HepG2 (cell line): Measurements from ENCODE around the gene TANC2. TPM values are rescaled to one million over a fixed set of nuclear protein-coding genes. Genes with fewer than 3 reads are reported as not detected.

Experiments
- ATAC-seq: fragments of 200-7000 bp; cut with Tn5 transposase; 3 replicates; pipeline ENCODE4 v1.9.1; 2020; ENCODE audit warnings: mild to moderate bottlenecking, moderate library complexity
- BruUV-seq: library from RNA; stranded (reverse); fragments of 400-500 nt; replicated peaks from 2 replicates; lab custom pipeline; 2021; lab: Mats Ljungman, UMichigan
- CTCF ChIA-PET: fragments of 300-600 bp; formaldehyde crosslinking; extraction: SDS; loops from one replicate; lab custom pipeline; 2021; ENCODE audit warnings: low total read pairs, inconsistent platforms, low intra/inter-chr PET ratio; lab: Yijun Ruan, JAX
- POLR2A ChIA-PET: fragments of 350-600 bp; sonication (Branson Sonifier 250); formaldehyde crosslinking; loops from one replicate; lab custom pipeline; 2020; ENCODE audit warnings: antibody characterized with exemption, inconsistent platforms; lab: Yijun Ruan, JAX
- DNase-seq: peaks from one replicate; pipeline ENCODE4 v3.0.0-alpha.2; 2015; ENCODE audit warnings: low spot score
- FAIRE-seq: peaks from 3 replicates; lab custom pipeline; 2011; peaks lifted over from hg19 to GRCh38; lab: Jason Lieb, UNC
- H2AFZ ChIP-seq: one replicate; pipeline ENCODE4 v1.6.1; 2011; ENCODE audit warnings: low read length, inconsistent platforms
- H3K27ac ChIP-seq: fragments of 300-600 bp; 3 replicates; pipeline ENCODE4 v1.8.0; 2011; ENCODE audit warnings: mixed run types, mild to moderate bottlenecking, mixed read lengths, low read length, inconsistent platforms; ENCODE audit not compliant: insufficient read depth; ENCODE audit errors: extremely low read length
- H3K27me3 ChIP-seq, 2 experiments: fragments of 200-600 bp in 1 of 2; 2 replicates in 1 of 2; 3 replicates in 1 of 2; pipeline versions ENCODE4 v1.6.0 to v1.8.0; 2011; ENCODE audit warnings: low read length in 2 of 2, mild to moderate bottlenecking in 2 of 2, moderate library complexity in 2 of 2, inconsistent platforms in 1 of 2; ENCODE audit not compliant: insufficient read depth in 2 of 2, control insufficient read depth in 1 of 2
- H3K36me3 ChIP-seq, 2 experiments: fragments of 200-600 bp in 1 of 2; replicated peaks in 1 of 2; 2 replicates in 1 of 2; 3 replicates in 1 of 2; pipeline versions ENCODE4 v1.5.1 to v1.8.0; 2011; ENCODE audit warnings: low read length in 2 of 2, inconsistent platforms in 1 of 2; ENCODE audit not compliant: insufficient read depth in 2 of 2, control insufficient read depth in 1 of 2
- H3K4me1 ChIP-seq: 2 replicates; pipeline ENCODE4 v1.5.1; 2012; ENCODE audit warnings: low read length, inconsistent platforms; ENCODE audit not compliant: insufficient read depth
- H3K4me2 ChIP-seq: 2 replicates; pipeline ENCODE4 v1.6.0; 2011; ENCODE audit warnings: low read depth, low read length, inconsistent platforms
- H3K4me3 ChIP-seq, 3 experiments: fragments of 200-600 bp in 1 of 3; sonication (generic), shearing (Covaris generic) in 1 of 3; replicated peaks in 1 of 3; 2 replicates each; pipeline ENCODE4 v1.5.1; 2011 to 2016; ENCODE audit warnings: low read length in 3 of 3, inconsistent platforms in 2 of 3, low read depth in 2 of 3, mild to moderate bottlenecking in 2 of 3, control low read depth in 1 of 3, mixed read lengths in 1 of 3; ENCODE audit not compliant: insufficient read depth in 1 of 3
- H3K79me2 ChIP-seq: one replicate; pipeline ENCODE4 v1.6.1; 2011; ENCODE audit warnings: low read length, inconsistent platforms; ENCODE audit not compliant: insufficient read depth
- H3K9ac ChIP-seq: 2 replicates; pipeline ENCODE4 v1.6.0; 2011; ENCODE audit warnings: mild to moderate bottlenecking, low read depth, low read length, inconsistent platforms; ENCODE audit not compliant: insufficient read depth
- H3K9me3 ChIP-seq: 2 replicates; pipeline ENCODE4 v1.5.1; 2012; ENCODE audit warnings: mild to moderate bottlenecking, low read length
- H4K20me1 ChIP-seq: 2 replicates; pipeline ENCODE4 v1.6.0; 2011; ENCODE audit warnings: inconsistent platforms, mild to moderate bottlenecking, low read length, moderate library complexity; ENCODE audit not compliant: insufficient read depth
- AKAP8 ChIP-seq: sonication (generic); formaldehyde crosslinking; IDR thresholded peaks from 2 replicates; pipeline ENCODE4 v1.5.1; 2020; ENCODE audit warnings: mild to moderate bottlenecking, missing genetic modification reagents
- CEBPZ ChIP-seq: IDR thresholded peaks from 2 replicates; pipeline ENCODE4 v1.6.1; 2012; ENCODE audit warnings: low read length, improper control_type of control experiment
- FLYWCH1 ChIP-seq: sonication (generic); formaldehyde crosslinking; IDR thresholded peaks from 2 replicates; pipeline ENCODE4 v1.8.1; 2023; ENCODE audit warnings: mild to moderate bottlenecking, missing genetic modification reagents
- FOXK2 ChIP-seq: fragments of 450-650 bp; IDR thresholded peaks from 2 replicates; pipeline ENCODE4 v1.6.1; 2016
- JARID2 ChIP-seq: sonication (generic); formaldehyde crosslinking; IDR thresholded peaks from 2 replicates; pipeline ENCODE4 v1.8.1; 2023; ENCODE audit warnings: missing genetic modification reagents, inconsistent platforms; ENCODE audit not compliant: insufficient replicate concordance
- MED8 ChIP-seq: sonication (generic); formaldehyde crosslinking; IDR thresholded peaks from 2 replicates; pipeline ENCODE4 v1.8.1; 2023; ENCODE audit warnings: mild to moderate bottlenecking, missing genetic modification reagents; ENCODE audit not compliant: insufficient replicate concordance
- PRDM15 ChIP-seq: sonication (generic); formaldehyde crosslinking; IDR thresholded peaks from 2 replicates; pipeline ENCODE4 v1.4.0; 2020; ENCODE audit warnings: missing genetic modification reagents
- ZBTB8A ChIP-seq: sonication (generic); formaldehyde crosslinking; IDR thresholded peaks from 2 replicates; pipeline ENCODE4 v1.4.0; 2020; ENCODE audit warnings: mild to moderate bottlenecking, low read depth, missing genetic modification reagents, borderline replicate concordance
- ZNF12 ChIP-seq: sonication (generic); formaldehyde crosslinking; IDR thresholded peaks from 2 replicates; pipeline ENCODE4 v1.5.0; 2020; ENCODE audit warnings: missing genetic modification reagents
- ZNF432 ChIP-seq: sonication (generic); formaldehyde crosslinking; IDR thresholded peaks from 2 replicates; pipeline ENCODE4 v1.5.0; 2020; ENCODE audit warnings: missing genetic modification reagents, mild to moderate bottlenecking, borderline replicate concordance
- WGBS: methylation state at CpG from one replicate; pipeline ENCODE4 v1.1.6; 2017; ENCODE audit warnings: low lambda C conversion rate; 5-methylcytosine and 5-hydroxymethylcytosine counted together
- in situ Hi-C: cut with HindIII; loops from 2 replicates; pipeline ENCODE4 v1.10.0; 2017; ENCODE audit warnings: low pct_unique_long_range_greater_than_20kb; ENCODE audit not compliant: extremely low pct_ligation_motif_present
- intact Hi-C: fragments of 100-400 bp; cut with micrococcal nuclease; formaldehyde crosslinking; loops from one replicate; pipeline ENCODE4 v1.10.0; 2022; ENCODE audit not compliant: unreplicated experiment
- polyA plus RNA-seq, 8 experiments: library from polyadenylated mRNA; depleted of rRNA in 3 of 8; stranded (reverse) in 7 of 8; unstranded in 1 of 8; fragments of >200 nt; fragmentation: Illumina TruSeq in 4 of 8; extraction: Trizol in 4 of 8; gene quantifications; 2 replicates each; pipeline versions ENCODE4 v1.2.1 to v1.2.3, GENCODE V29; 2011 to 2016; ENCODE audit warnings: low read depth in 4 of 8, missing spikeins in 1 of 8, mixed read lengths in 1 of 8; ENCODE audit not compliant: insufficient read depth in 1 of 8
- total RNA-seq, 5 experiments: library from RNA; depleted of rRNA; stranded (reverse); fragments of >200 nt; fragmentation: Illumina TruSeq; extraction: Trizol; gene quantifications; 2 replicates each; pipeline ENCODE4 v1.2.3, GENCODE V29; 2016; ENCODE audit warnings: low read depth in 1 of 5

The TANC2 gene
- total and polyA plus RNA-seq, 2 of the 13 experiments (the other 11 are each of a cell fraction or from before 2014, with no cell fraction given): 0.08 to 0.20 TPM

- no peak overlapping the region for H3K4me2 ChIP-seq
- FAIRE-seq (no peak), DNase-seq (no peak), ATAC-seq (no peak)
- H3K27me3 ChIP-seq: no peaks in the 10 kb centered on the region; a peak in 1 of 5 replicates
- 1% methylated on average over 3 of the region's 3 CpGs for WGBS
- intact Hi-C loops (no loop called here), in situ Hi-C loops (no loop called here)
- no peaks in the 10 kb centered on the region for H3K79me2 ChIP-seq
- no peak for TF ChIP-seq FLYWCH1 (CRISPR knock-in tag)
- TF ChIP-seq AKAP8 (CRISPR knock-in tag): no peak
- TF ChIP-seq ZBTB8A: no peak
- no peak for TF ChIP-seq ZNF432 (CRISPR knock-in tag)
- no TSS peak for BruUV-seq
- CTCF ChIA-PET: no interaction called here
- no peak overlapping the region for H3K9ac ChIP-seq
- no peak overlapping the region for H3K4me3 ChIP-seq
- H3K36me3 ChIP-seq: no peaks in the 10 kb centered on the region
- no peaks in the 10 kb centered on the region for H3K9me3 ChIP-seq
- H3K4me1 ChIP-seq: no peaks in the 10 kb centered on the region
- H4K20me1 ChIP-seq: no peaks in the 10 kb centered on the region
- H2AFZ ChIP-seq: no peak overlapping the region
- no peak overlapping the region for H3K27ac ChIP-seq
- POLR2A ChIA-PET: no interaction called here
These were observed 33.7 kb downstream of the TANC2 start for GRCh38 chr17:62999736-63000135.

GRCh38 chr17:63001689-63002394 is 35.8 kb downstream of the TANC2 start:
- H3K27ac ChIP-seq: no peak overlapping the region
- ATAC-seq (no peak), DNase-seq (no peak), FAIRE-seq (no peak)
- H3K36me3 ChIP-seq: no peaks in the 10 kb centered on the region
- no peak overlapping the region for H3K4me3 ChIP-seq
- WGBS: 14% methylated on average over 5 of the region's 5 CpGs
- H3K9me3 ChIP-seq: no peaks in the 10 kb centered on the region
- CTCF ChIA-PET: no interaction called here
- no peak overlapping the region for H3K4me2 ChIP-seq
- no peaks in the 10 kb centered on the region for H3K4me1 ChIP-seq
- POLR2A ChIA-PET: no interaction called here
- H2AFZ ChIP-seq: no peak overlapping the region
- H3K27me3 ChIP-seq: no peaks in the 10 kb centered on the region; a peak in 1 of 5 replicates
- in situ Hi-C loops (no loop called here), intact Hi-C loops (no loop called here)
- BruUV-seq: no TSS peak
- no peaks in the 10 kb centered on the region for H4K20me1 ChIP-seq
- H3K9ac ChIP-seq: no peak overlapping the region
- no peaks in the 10 kb centered on the region for H3K79me2 ChIP-seq
- TF ChIP-seq PRDM15: no peak
- no peak for TF ChIP-seq JARID2
- no peak for TF ChIP-seq CEBPZ
- no peak for TF ChIP-seq FOXK2
- TF ChIP-seq MED8 (CRISPR knock-in tag): no peak
- TF ChIP-seq ZNF12 (CRISPR knock-in tag): no peak
